HepG2 (cell line): ENCODE results near the gene MRGPRF. TPM values are rescaled to one million over a fixed set of nuclear protein-coding genes. Genes with fewer than 3 reads are reported as not detected.

Source experiments
- ARID5B ChIP-seq: IDR thresholded peaks from 2 replicates; pipeline ENCODE4 v1.4.0; 2020; ENCODE audit warnings: mild to moderate bottlenecking, missing genetic modification reagents
- BCL3 ChIP-seq: sonication (generic); formaldehyde crosslinking; IDR thresholded peaks from 2 replicates; pipeline ENCODE4 v1.5.1; 2020; ENCODE audit warnings: mild to moderate bottlenecking, missing genetic modification reagents, moderate library complexity
- CBX5 ChIP-seq: sonication (generic); formaldehyde crosslinking; IDR thresholded peaks from 2 replicates; pipeline ENCODE4 v1.4.0; 2020; ENCODE audit warnings: missing genetic modification reagents, borderline replicate concordance
- FOXA1 ChIP-seq, 2 experiments: fragments of 450-650 bp in 1 of 2; sonication (generic) in 1 of 2; formaldehyde crosslinking in 1 of 2; IDR thresholded peaks; 2 replicates each; pipeline versions ENCODE4 v1.4.0 to v1.6.1; 2016 to 2020; ENCODE audit warnings: missing genetic modification reagents in 1 of 2
- HOMEZ ChIP-seq: IDR thresholded peaks from 2 replicates; pipeline ENCODE4 v1.6.1; 2016; ENCODE audit warnings: low read depth
- KDM5B ChIP-seq: sonication (generic); formaldehyde crosslinking; IDR thresholded peaks from 2 replicates; pipeline ENCODE4 v1.4.0; 2020; ENCODE audit warnings: missing genetic modification reagents, mild to moderate bottlenecking, borderline replicate concordance
- KLF15 ChIP-seq: sonication (generic); formaldehyde crosslinking; IDR thresholded peaks from 2 replicates; pipeline ENCODE4 v1.8.1; 2023; ENCODE audit warnings: borderline replicate concordance, mild to moderate bottlenecking, inconsistent platforms, missing genetic modification reagents, mixed read lengths
- NR3C1 ChIP-seq: sonication (generic); formaldehyde crosslinking; IDR thresholded peaks from 2 replicates; pipeline ENCODE4 v1.4.0; 2020; ENCODE audit warnings: missing genetic modification reagents
- PRDM10 ChIP-seq: sonication (generic); formaldehyde crosslinking; IDR thresholded peaks from 2 replicates; pipeline ENCODE4 v1.4.0; 2020; ENCODE audit warnings: low read depth, missing genetic modification reagents
- RFX5 ChIP-seq: IDR thresholded peaks from 2 replicates; pipeline ENCODE4 v1.6.1; 2011; ENCODE audit warnings: low read depth, low read length, improper control_type of control experiment
- SUZ12 ChIP-seq: fragments of 150-350 bp; IDR thresholded peaks from 2 replicates; pipeline ENCODE4 v1.6.1; 2014; ENCODE audit warnings: low read depth, low read length
- TCF12 ChIP-seq, 2 experiments: fragments of 450-650 bp in 1 of 2; sonication (generic) in 1 of 2; formaldehyde crosslinking in 1 of 2; IDR thresholded peaks; 2 replicates each; pipeline versions ENCODE4 v1.6.1 to v1.8.0; 2017 to 2022; ENCODE audit warnings: antibody characterized with exemption in 1 of 2, mild to moderate bottlenecking in 1 of 2, missing genetic modification reagents in 1 of 2, moderate library complexity in 1 of 2
- ZNF263 ChIP-seq: sonication (generic); formaldehyde crosslinking; IDR thresholded peaks from 2 replicates; pipeline ENCODE4 v1.4.0; 2020; ENCODE audit warnings: missing genetic modification reagents
- ZNF329 ChIP-seq: sonication (generic); formaldehyde crosslinking; IDR thresholded peaks from 2 replicates; pipeline ENCODE4 v1.9.0; 2021; ENCODE audit warnings: low read depth, mild to moderate bottlenecking, missing genetic modification reagents
- ZNF761 ChIP-seq: sonication (generic); formaldehyde crosslinking; conservative IDR thresholded peaks from 2 replicates; pipeline ENCODE4 v1.4.0; 2020; ENCODE audit warnings: mild to moderate bottlenecking, missing genetic modification reagents
- ZNF784 ChIP-seq: sonication (generic); formaldehyde crosslinking; IDR thresholded peaks from 2 replicates; pipeline ENCODE4 v1.5.1; 2020; ENCODE audit warnings: missing genetic modification reagents, mild to moderate bottlenecking, borderline replicate concordance
- polyA plus RNA-seq, 8 experiments: library from polyadenylated mRNA; depleted of rRNA in 3 of 8; stranded (reverse) in 7 of 8; unstranded in 1 of 8; fragments of >200 nt; fragmentation: Illumina TruSeq in 4 of 8; extraction: Trizol in 4 of 8; gene quantifications; 2 replicates each; pipeline versions ENCODE4 v1.2.1 to v1.2.3, GENCODE V29; 2011 to 2016; ENCODE audit warnings: low read depth in 4 of 8, missing spikeins in 1 of 8, mixed read lengths in 1 of 8; ENCODE audit not compliant: insufficient read depth in 1 of 8
- total RNA-seq, 5 experiments: library from RNA; depleted of rRNA; stranded (reverse); fragments of >200 nt; fragmentation: Illumina TruSeq; extraction: Trizol; gene quantifications; 2 replicates each; pipeline ENCODE4 v1.2.3, GENCODE V29; 2016; ENCODE audit warnings: low read depth in 1 of 5

The MRGPRF gene
- total and polyA plus RNA-seq, 2 of the 13 experiments (the other 11 are each of a cell fraction or from before 2014, with no cell fraction given) = not detected

GRCh38 chr11:69048694-69049489, 35.8 kb upstream of the MRGPRF start, which contains the start of gene TPCN2 (continued):
- TF ChIP-seq SUZ12 (no peak), TCF12 (IDR thresholded peaks at IDR 0.05) (no peak), TCF12 (CRISPR knock-in tag; IDR thresholded peaks at IDR 0.05) (no peak), PRDM10 (CRISPR knock-in tag) (no peak), ZNF329 (CRISPR knock-in tag) (no peak), ZNF263 (CRISPR knock-in tag) (no peak), BCL3 (peak; percentile 88), ZNF761 (peak; percentile 77; the same call in 1 of the 2 replicates), KLF15 (CRISPR knock-in tag) (no peak), KDM5B (peak; percentile 81), ARID5B (CRISPR knock-in tag) (peak; percentile 8; the same call in 1 of the 2 replicates), NR3C1 (CRISPR knock-in tag) (no peak), ZNF784 (CRISPR knock-in tag) (peak; percentile 96), HOMEZ (CRISPR knock-in tag) (peak; percentile 96; the same call in 1 of the 2 replicates), FOXA1 (IDR thresholded peaks at IDR 0.05) (no peak), FOXA1 (CRISPR knock-in tag; IDR thresholded peaks at IDR 0.05) (no peak), RFX5 (peak; percentile 53), CBX5 (CRISPR knock-in tag) (no peak)
